ACC112 (cell line): Measurements from ENCODE around the gene CXADR.

Source experiments
- H2AFZ ChIP-seq: fragments of 200-600 bp; sonication (generic); one replicate; pipeline ENCODE4 v1.6.0; 2017; ENCODE audit warnings: antibody characterized with exemption, low read length; ENCODE audit not compliant: unreplicated experiment
- H3K27ac ChIP-seq: fragments of 200-600 bp; sonication (generic); 2 replicates; pipeline ENCODE4 v1.5.1; 2014; ENCODE audit warnings: low read depth, mild to moderate bottlenecking, antibody characterized with exemption, low read length, moderate library complexity
- H3K27me3 ChIP-seq: fragments of 200-600 bp; sonication (generic); 2 replicates; pipeline ENCODE4 v1.6.1; 2014; ENCODE audit warnings: mild to moderate bottlenecking, antibody characterized with exemption, low read length, moderate library complexity, mixed read lengths; ENCODE audit not compliant: insufficient read depth
- H3K36me3 ChIP-seq: fragments of 200-600 bp; sonication (generic); 2 replicates; pipeline ENCODE4 v1.6.1; 2016; ENCODE audit warnings: mild to moderate bottlenecking, antibody characterized with exemption, low read length, moderate library complexity, mixed read lengths; ENCODE audit not compliant: insufficient read depth
- H3K4me1 ChIP-seq: fragments of 200-600 bp; sonication (generic); one replicate; pipeline ENCODE4 v1.6.1; 2016; ENCODE audit warnings: low read length, mixed read lengths; ENCODE audit not compliant: insufficient read depth, unreplicated experiment, control insufficient read depth
- H3K4me3 ChIP-seq: fragments of 200-600 bp; sonication (generic); 2 replicates; pipeline ENCODE4 v1.5.1; 2014; ENCODE audit warnings: mild to moderate bottlenecking, low read depth, low read length
- H3K79me2 ChIP-seq: fragments of 200-600 bp; sonication (generic); one replicate; pipeline ENCODE4 v1.6.0; 2016; ENCODE audit warnings: low read length; ENCODE audit not compliant: control insufficient read depth, unreplicated experiment, insufficient read depth

Gene CXADR

DNA sequence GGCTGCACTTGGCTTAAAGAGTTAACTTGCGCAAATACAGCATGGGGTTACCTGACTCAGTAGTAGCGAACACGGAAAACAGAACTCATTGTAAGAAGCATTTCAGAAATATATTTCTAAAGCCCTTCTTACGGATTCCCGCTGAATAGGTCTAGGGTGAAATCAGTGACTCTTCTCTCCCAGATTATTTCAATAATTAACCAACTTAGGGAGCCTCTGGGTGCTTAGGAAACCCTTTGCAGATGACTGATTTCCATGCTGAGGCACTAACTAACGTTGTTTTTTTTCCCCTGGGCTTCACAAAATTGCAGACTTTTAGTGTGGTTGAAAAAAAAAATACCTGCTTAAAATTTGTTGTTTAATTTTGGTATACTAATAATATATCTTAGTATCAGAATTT lies 59.6 kb downstream of the CXADR start:
- no peaks in the 10 kb centered on the region for H3K4me1 ChIP-seq
- H3K36me3 ChIP-seq = no peaks in the 10 kb centered on the region
- peaks cover 59% of the 10 kb centered on the region for H3K27me3 ChIP-seq
- no peak overlapping the region for H3K4me3 ChIP-seq
- no peak overlapping the region for H2AFZ ChIP-seq
- H3K27ac ChIP-seq = no peak overlapping the region
- no peaks in the 10 kb centered on the region for H3K79me2 ChIP-seq

GRCh38 chr21:17575076-17575475 lies 62.2 kb downstream of the CXADR start:
- no peaks in the 10 kb centered on the region for H3K4me1 ChIP-seq
- no peaks in the 10 kb centered on the region for H3K36me3 ChIP-seq
- H3K79me2 ChIP-seq = no peaks in the 10 kb centered on the region
- H2AFZ ChIP-seq = no peak overlapping the region
- no peak overlapping the region for H3K27ac ChIP-seq
- H3K27me3 ChIP-seq = peaks cover 66% of the 10 kb centered on the region
- H3K4me3 ChIP-seq = no peak overlapping the region

DNA sequence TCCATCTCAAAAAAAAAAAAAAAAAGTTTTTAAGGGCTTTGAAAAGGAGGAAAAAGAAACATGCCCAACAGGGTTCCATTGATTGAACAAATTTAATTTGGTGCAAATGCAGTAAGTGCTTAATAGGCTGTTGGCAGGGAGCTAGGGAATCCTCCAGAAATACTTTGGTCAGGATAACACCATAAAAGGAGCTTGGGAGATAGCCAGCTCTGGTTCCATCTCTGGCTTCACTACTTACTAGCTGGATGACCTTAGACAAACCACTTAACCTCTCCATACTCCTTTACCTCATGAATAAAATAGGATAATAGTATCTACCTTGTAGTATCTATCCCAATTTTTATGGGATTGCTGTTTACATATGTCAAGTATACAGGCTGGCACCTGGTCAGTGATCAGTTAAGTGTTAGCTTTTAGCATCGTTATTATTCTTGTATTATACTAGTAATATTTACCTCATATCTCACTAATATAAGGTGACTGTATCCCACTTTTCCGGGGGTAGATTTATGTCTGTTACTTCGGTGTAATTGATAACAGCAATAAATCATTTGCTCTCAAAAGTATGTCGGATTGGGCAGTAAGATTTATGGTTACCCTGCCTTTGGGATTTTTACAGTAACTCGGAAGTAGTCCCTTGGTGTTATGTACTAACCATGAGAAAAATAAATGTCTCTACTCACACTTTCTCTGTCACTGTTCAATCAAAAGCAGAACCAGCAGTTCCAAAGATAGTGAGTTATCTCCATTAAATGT lies 63.4 kb downstream of the CXADR start:
- Histone ChIP-seq H3K4me3 (no peak overlapping the region), H3K79me2 (no peaks in the 10 kb centered on the region), H3K27ac (no peak overlapping the region), H3K27me3 (peaks cover 55% of the 10 kb centered on the region), H3K4me1 (no peaks in the 10 kb centered on the region), H2AFZ (no peak overlapping the region), H3K36me3 (no peaks in the 10 kb centered on the region)

- Histone ChIP-seq H3K79me2 (no peaks in the 10 kb centered on the region), H3K27ac (no peak overlapping the region), H2AFZ (no peak overlapping the region), H3K4me3 (no peak overlapping the region), H3K4me1 (no peaks in the 10 kb centered on the region), H3K27me3 (peaks cover 47% of the 10 kb centered on the region), H3K36me3 (no peaks in the 10 kb centered on the region)
Observed at GRCh38 chr21:17577701-17578100, 64.9 kb downstream of the CXADR start.

- Histone ChIP-seq H3K27ac (no peak overlapping the region), H3K4me3 (no peak overlapping the region), H3K27me3 (peaks cover 47% of the 10 kb centered on the region), H3K4me1 (no peaks in the 10 kb centered on the region), H3K36me3 (no peaks in the 10 kb centered on the region), H3K79me2 (no peaks in the 10 kb centered on the region), H2AFZ (no peak overlapping the region)
Observed at GRCh38 chr21:17578162-17578561, 65.3 kb downstream of the CXADR start.

DNA sequence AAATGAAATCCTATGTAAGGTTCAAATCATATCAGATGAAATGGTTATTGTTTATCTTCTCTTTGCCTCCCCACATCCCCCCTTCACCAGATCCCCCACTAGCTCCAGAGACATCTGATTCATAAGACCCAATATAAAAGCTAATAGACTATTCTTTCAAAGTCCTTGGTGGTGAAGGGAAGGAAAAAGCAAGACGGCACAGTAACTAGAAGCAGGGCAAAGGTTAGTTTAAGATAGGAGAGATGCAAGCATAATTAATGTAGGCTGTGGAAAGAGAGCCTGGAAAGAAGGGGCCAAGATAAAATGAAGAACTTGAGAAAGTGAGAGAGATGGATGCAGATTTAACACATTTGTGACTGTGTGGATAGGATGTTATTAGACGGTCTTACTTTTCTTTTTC lies 66.0 kb downstream of the CXADR start:
- Histone ChIP-seq H3K36me3 (no peaks in the 10 kb centered on the region), H3K27ac (no peak overlapping the region), H3K4me3 (no peak overlapping the region), H3K79me2 (no peaks in the 10 kb centered on the region), H3K4me1 (no peaks in the 10 kb centered on the region), H3K27me3 (peaks cover 46% of the 10 kb centered on the region), H2AFZ (no peak overlapping the region)

- H3K4me3 ChIP-seq = no peak overlapping the region
- no peak overlapping the region for H3K27ac ChIP-seq
- no peak overlapping the region for H2AFZ ChIP-seq
- peaks cover 38% of the 10 kb centered on the region for H3K27me3 ChIP-seq
- no peaks in the 10 kb centered on the region for H3K36me3 ChIP-seq
- H3K79me2 ChIP-seq = no peaks in the 10 kb centered on the region
- H3K4me1 ChIP-seq = no peaks in the 10 kb centered on the region
Observed at GRCh38 chr21:17580319-17580718, 67.5 kb downstream of the CXADR start.

DNA sequence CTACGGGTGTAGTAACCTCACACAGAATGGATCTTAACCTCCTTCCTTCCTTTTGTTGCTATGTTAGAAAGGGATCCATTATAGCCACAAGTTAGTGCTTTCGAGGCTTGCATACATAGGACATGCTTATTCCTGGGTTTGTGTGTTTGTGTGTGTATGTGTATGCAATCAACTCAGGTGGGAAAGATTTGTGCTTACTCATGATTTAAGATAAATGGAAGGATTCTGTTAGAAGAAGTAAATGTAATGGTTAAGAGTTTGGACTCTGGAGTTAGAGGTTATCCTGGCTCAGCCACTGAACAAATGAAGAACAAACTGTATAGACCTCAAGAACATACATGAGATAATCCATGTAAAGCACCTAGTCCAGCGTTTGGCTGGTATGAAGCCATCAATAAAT lies 71.1 kb downstream of the CXADR start:
- no peak overlapping the region for H2AFZ ChIP-seq
- peaks cover 20% of the 10 kb centered on the region for H3K27me3 ChIP-seq
- no peak overlapping the region for H3K4me3 ChIP-seq
- H3K4me1 ChIP-seq = no peaks in the 10 kb centered on the region
- H3K36me3 ChIP-seq = no peaks in the 10 kb centered on the region
- no peak overlapping the region for H3K27ac ChIP-seq
- H3K79me2 ChIP-seq = no peaks in the 10 kb centered on the region

DNA sequence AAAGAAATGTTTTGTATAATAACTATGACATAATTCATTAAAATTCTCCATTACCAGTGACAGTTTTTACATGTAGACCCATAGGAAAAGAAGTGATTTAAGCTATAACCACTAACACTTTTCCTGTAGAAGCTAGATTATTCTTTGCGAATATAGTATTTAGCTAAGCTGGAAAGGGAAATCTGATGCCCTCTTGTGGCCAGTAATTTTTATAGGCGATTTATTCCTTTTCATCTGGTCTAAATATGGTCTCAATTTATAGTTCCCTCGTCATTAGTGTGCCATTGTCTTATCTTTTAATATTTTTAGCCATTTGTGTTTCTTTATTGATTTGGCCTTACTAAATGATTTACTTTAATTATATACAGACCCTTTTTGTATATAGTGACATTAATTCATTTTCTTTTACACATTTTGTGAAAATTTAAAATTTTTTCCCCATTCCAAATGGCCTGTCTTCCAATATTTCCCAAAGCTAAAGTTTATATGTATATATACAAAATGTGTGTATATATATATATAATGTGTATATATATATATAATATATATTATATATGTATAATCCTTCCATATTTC lies 73.1 kb downstream of the CXADR start:
- no peaks in the 10 kb centered on the region for H3K4me1 ChIP-seq
- peaks cover 19% of the 10 kb centered on the region for H3K27me3 ChIP-seq
- H3K4me3 ChIP-seq = no peak overlapping the region
- no peak overlapping the region for H2AFZ ChIP-seq
- H3K27ac ChIP-seq = no peak overlapping the region
- no peaks in the 10 kb centered on the region for H3K36me3 ChIP-seq
- H3K79me2 ChIP-seq = no peaks in the 10 kb centered on the region

DNA sequence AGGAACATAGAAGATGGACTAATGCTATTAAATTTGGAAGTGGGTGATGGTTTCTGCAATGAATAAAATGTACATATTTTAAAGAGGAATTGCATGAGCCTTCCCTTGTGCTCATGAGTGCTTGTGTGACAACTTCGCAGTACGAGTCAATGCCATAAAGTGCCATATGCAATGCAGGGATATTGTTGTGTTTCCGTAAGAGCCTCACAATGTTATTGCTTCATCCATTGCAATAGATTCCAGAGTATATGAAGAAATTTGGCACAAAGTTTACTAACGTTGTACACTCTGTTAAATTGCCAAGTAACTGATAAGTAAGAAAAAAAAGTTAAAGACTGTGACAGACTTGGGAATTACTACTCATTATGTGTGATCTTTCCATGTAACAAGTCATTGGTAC lies 77.6 kb downstream of the CXADR start:
- Histone ChIP-seq H3K79me2 (no peaks in the 10 kb centered on the region), H3K27me3 (no peaks in the 10 kb centered on the region), H3K36me3 (peaks cover 7% of the 10 kb centered on the region), H3K4me1 (no peaks in the 10 kb centered on the region), H2AFZ (no peak overlapping the region), H3K27ac (no peak overlapping the region), H3K4me3 (no peak overlapping the region)

DNA sequence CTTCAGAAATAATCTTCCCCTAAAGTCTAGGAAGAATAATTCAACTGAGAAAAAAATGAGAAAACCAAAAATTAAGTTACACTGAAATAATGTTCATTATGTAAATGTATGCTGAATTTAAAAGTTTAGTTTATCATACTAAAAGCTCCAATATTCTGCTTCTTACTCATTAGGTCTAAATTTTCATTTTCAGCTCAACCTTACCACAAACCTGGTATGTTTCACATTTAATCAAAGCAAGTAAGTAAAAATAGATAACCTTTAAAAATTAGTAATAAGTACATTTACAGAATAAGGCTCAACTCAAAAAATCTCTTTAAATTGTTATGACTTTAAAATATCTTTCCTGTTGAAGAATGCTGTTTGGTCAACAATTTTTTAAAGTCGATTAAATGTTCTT lies 84.8 kb downstream of the CXADR start:
- H3K27me3 ChIP-seq = no peaks in the 10 kb centered on the region
- H3K36me3 ChIP-seq = peaks cover 36% of the 10 kb centered on the region
- H3K4me1 ChIP-seq = no peaks in the 10 kb centered on the region
- H3K27ac ChIP-seq = no peak overlapping the region
- H3K4me3 ChIP-seq = no peak overlapping the region
- no peak overlapping the region for H2AFZ ChIP-seq
- H3K79me2 ChIP-seq = peaks cover 8% of the 10 kb centered on the region
